ENCODE data around the gene COMTD1. TPM values are rescaled to one million over a fixed set of nuclear protein-coding genes. Genes with fewer than 3 reads are reported as not detected.
A peak's percentile ranks its signal among the peaks of the same experiment; 100 is the strongest.

The COMTD1 gene
- polyA plus RNA-seq, 1 experiment, result 3.3 TPM

DNA sequence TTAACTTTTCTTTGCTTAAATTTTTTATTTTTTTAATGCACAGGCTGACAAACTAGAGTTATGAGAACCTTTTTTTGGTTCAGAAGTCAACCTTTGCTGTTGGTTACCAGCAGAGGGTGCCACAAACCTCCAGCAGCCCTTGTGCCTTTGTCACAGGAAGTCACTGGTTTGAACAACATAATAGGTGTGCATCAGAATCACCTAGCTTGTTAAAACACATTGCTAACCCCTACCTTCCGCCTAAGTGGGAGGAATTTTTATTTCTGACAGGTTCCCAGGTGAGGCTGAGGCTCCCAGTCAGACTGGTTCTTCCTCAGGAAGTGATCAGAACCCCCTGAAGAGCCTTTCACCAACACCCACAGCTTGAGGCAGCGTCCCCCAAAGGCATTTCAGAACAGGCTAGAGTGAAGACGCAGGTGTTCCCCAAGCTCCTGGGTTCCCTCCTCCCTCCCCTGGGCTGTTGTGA, 47.8 kb downstream of the COMTD1 start:
- no peak overlapping the region for H3K4me3 ChIP-seq (ENCODE audit: low read depth, low read length)
- CTCF ChIA-PET, result interaction anchor here (0.6 to 16.5 kb wide), 18 partner anchors 9 to 43 kb away, joined by 3 to 292 read pairs (median 3); partner anchors contain the start of genes COMTD1 and VDAC2
- POLR2A ChIA-PET, result interaction anchor here (0.6 kb wide), 2 partner anchors 44 to 48 kb away, joined by 8 to 9 read pairs; partner anchors contain the start of gene COMTD1
- no peaks in the 10 kb centered on the region for H3K27me3 ChIP-seq (ENCODE audit: control insufficient read depth, insufficient read depth, low read length)
- peak; percentile 84 for TF ChIP-seq CTCF (IDR thresholded peaks at IDR 0.05; ENCODE audit: insufficient read depth, low read depth, low read length)
- no peak for DNase-seq (ENCODE audit: low read depth)
- no peaks in the 10 kb centered on the region; the same call in 1 of the 2 replicates for H3K36me3 ChIP-seq (ENCODE audit: control insufficient read depth, insufficient read depth, low read length)

DNA sequence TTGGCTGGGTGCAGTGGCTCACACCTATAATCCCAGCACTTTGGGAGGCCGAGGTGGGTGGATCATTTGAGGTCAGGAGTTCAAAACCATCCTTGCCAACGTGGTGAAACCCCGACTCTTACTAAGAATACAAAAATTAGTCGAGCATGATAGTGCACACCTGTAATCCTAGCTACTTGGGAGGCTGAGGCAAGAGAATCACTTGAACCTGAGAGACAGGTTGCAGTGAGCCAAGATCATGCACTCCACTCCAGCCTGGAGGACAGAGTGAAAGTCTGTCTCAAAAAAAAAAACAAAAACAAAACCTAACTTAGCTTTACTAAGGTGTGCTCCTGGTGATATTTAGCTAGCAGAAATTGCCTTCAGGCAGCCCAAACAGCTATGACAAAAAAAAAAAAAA, 49.4 kb downstream of the COMTD1 start:
- Histone ChIP-seq H3K36me3 (ENCODE audit: control insufficient read depth, insufficient read depth, low read length) (no peaks in the 10 kb centered on the region), H3K27me3 (ENCODE audit: control insufficient read depth, insufficient read depth, low read length) (no peaks in the 10 kb centered on the region), H3K4me3 (ENCODE audit: low read depth, low read length) (no peak overlapping the region)
- DNase-seq (ENCODE audit: low read depth), result no peak
- TF ChIP-seq CTCF (IDR thresholded peaks at IDR 0.05; ENCODE audit: insufficient read depth, low read depth, low read length), result no peak
- CTCF ChIA-PET, result interaction anchor here (2.6 to 16.5 kb wide), 2 partner anchors 7 to 45 kb away, joined by 12 to 292 read pairs; partner anchors contain the start of gene COMTD1
- POLR2A ChIA-PET, result no interaction called here

Small RNA genes lying within 50 kb of the gene (small RNA-seq; reads per million reads assigned to genes)
- not detected for gene HMGA1P5 (ENCODE audit: insufficient read length, low read depth, low replicate concordance)
- not detected for gene RPL39P25 (ENCODE audit: insufficient read length, low read depth, low replicate concordance)

Other genes starting within 250 kb of the COMTD1 start
- gene SAMD8, start 124.3 kb downstream of the COMTD1 start, polyA plus RNA-seq (2011; rRNA removed), result 14.2 and 28.0 TPM in 2 replicates
- 80.9 and 149 TPM in 2 replicates for gene VDAC2, start 25.2 kb downstream of the COMTD1 start, polyA plus RNA-seq (2011; rRNA removed)
- 0.45 and 0.51 TPM in 2 replicates for gene ZNF503, start 165.8 kb upstream of the COMTD1 start, polyA plus RNA-seq (2011; rRNA removed)
- gene LRMDA, start 195.7 kb upstream of the COMTD1 start, polyA plus RNA-seq (2011; rRNA removed), result 0.12 TPM in 1 of 2 replicates, not detected in the other